Left ventricle myocardium inferior (tissue), 1 donor: ENCODE data around the gene SLC2A10. TPM values are rescaled to one million over a fixed set of nuclear protein-coding genes. Genes with fewer than 3 reads are reported as not detected.
A peak's percentile ranks its signal among the peaks of the same experiment; 100 is the strongest.

Source experiments
- DNase-seq: peaks from one replicate; pipeline ENCODE4 v3.0.0-alpha.2; 2020
- H3K27ac ChIP-seq: fragments of 200-600 bp; replicated peaks from 2 replicates; pipeline ENCODE4 v1.8.0; 2021
- H3K27me3 ChIP-seq: fragments of 200-600 bp; 2 replicates; pipeline ENCODE4 v1.8.0; 2021; ENCODE audit warnings: low read depth
- H3K36me3 ChIP-seq: fragments of 200-600 bp; 2 replicates; pipeline ENCODE4 v1.8.0; 2021
- H3K4me1 ChIP-seq: fragments of 200-600 bp; 2 replicates; pipeline ENCODE4 v1.8.0; 2021
- H3K4me3 ChIP-seq: fragments of 200-600 bp; 2 replicates; pipeline ENCODE4 v1.8.0; 2021; ENCODE audit warnings: mild to moderate bottlenecking, moderate library complexity
- H3K9me3 ChIP-seq: fragments of 200-600 bp; replicated peaks from 2 replicates; pipeline ENCODE4 v1.8.0; 2021
- CTCF ChIP-seq: fragments of 200-600 bp; IDR thresholded peaks from 2 replicates; pipeline ENCODE4 v1.8.0; 2021; ENCODE audit warnings: antibody characterized with exemption, mild to moderate bottlenecking, borderline replicate concordance
- intact Hi-C: fragments of 100-400 bp; cut with micrococcal nuclease; formaldehyde crosslinking; loops from one replicate; pipeline ENCODE4 v1.11.0; 2022
- total RNA-seq: library from RNA; stranded (reverse); fragmentation: NEBNext Ultra II Directional; extraction: Animal tissue kit (Norgen Biotek cat#: 25700); gene quantifications from one replicate; pipeline ENCODE4 v1.2.1, GENCODE V29; 2021
- donor health status: DM: no; HTN: yes; CAD: no; lungs with severe emphysema.

SLC2A10 gene
- total RNA-seq, 1 donor from 2014 or later, result 2.8 TPM

- Histone ChIP-seq H3K27me3 (peaks cover 32% of the 10 kb centered on the region), H3K9me3 (peaks cover 4% of the 10 kb centered on the region), H3K4me3 (no peak overlapping the region), H3K4me1 (no peaks in the 10 kb centered on the region), H3K27ac (no peak overlapping the region), H3K36me3 (no peaks in the 10 kb centered on the region)
- TF ChIP-seq CTCF, result no peak
- intact Hi-C loops, result no loop called here
- DNase-seq, result no peak
These were observed 10.7 kb upstream of the SLC2A10 start for GRCh38 chr20:46698788-46699187.

GRCh38 chr20:46699651-46700359 is 9.6 kb upstream of the SLC2A10 start:
- peak; percentile 47 for TF ChIP-seq CTCF
- intact Hi-C loops, result no loop called here

GRCh38 chr20:46700481-46700880 is 9.0 kb upstream of the SLC2A10 start:
- no peak overlapping the region for H3K4me3 ChIP-seq
- intact Hi-C loops, result no loop called here
- no peak for TF ChIP-seq CTCF
- H3K27ac ChIP-seq, result no peak overlapping the region
- H3K36me3 ChIP-seq, result no peaks in the 10 kb centered on the region
- DNase-seq, result no peak
- H3K9me3 ChIP-seq, result peaks cover 4% of the 10 kb centered on the region
- peaks cover 32% of the 10 kb centered on the region for H3K27me3 ChIP-seq
- no peaks in the 10 kb centered on the region for H3K4me1 ChIP-seq

More at GRCh38 chr20:46699651-46700359, 9.6 kb upstream of the SLC2A10 start:
- Histone ChIP-seq H3K9me3 (peaks cover 4% of the 10 kb centered on the region), H3K4me1 (no peaks in the 10 kb centered on the region), H3K27me3 (peaks cover 32% of the 10 kb centered on the region), H3K27ac (no peak overlapping the region), H3K4me3 (no peak overlapping the region), H3K36me3 (no peaks in the 10 kb centered on the region)
- no peak for DNase-seq

GRCh38 chr20:46701057-46701456 is 8.4 kb upstream of the SLC2A10 start:
- DNase-seq, result no peak
- H3K9me3 ChIP-seq, result peaks cover 6% of the 10 kb centered on the region
- H3K4me3 ChIP-seq, result no peak overlapping the region
- no peak for TF ChIP-seq CTCF
- no peaks in the 10 kb centered on the region for H3K36me3 ChIP-seq
- H3K4me1 ChIP-seq, result no peaks in the 10 kb centered on the region
- peaks cover 32% of the 10 kb centered on the region for H3K27me3 ChIP-seq
- H3K27ac ChIP-seq, result no peak overlapping the region
- intact Hi-C loops, result no loop called here

- H3K4me3 ChIP-seq, result no peak overlapping the region
- H3K27ac ChIP-seq, result no peak overlapping the region
- peaks cover 32% of the 10 kb centered on the region for H3K27me3 ChIP-seq
- DNase-seq, result no peak
- no peak for TF ChIP-seq CTCF
- no peaks in the 10 kb centered on the region for H3K36me3 ChIP-seq
- intact Hi-C loops, result no loop called here
- H3K4me1 ChIP-seq, result no peaks in the 10 kb centered on the region
- H3K9me3 ChIP-seq, result peaks cover 11% of the 10 kb centered on the region
These were observed 7.9 kb upstream of the SLC2A10 start for GRCh38 chr20:46701556-46701955.
